Naive B cell (primary cell): ENCODE measurements around the gene ASPSCR1. TPM values are rescaled to one million over a fixed set of nuclear protein-coding genes. Genes with fewer than 3 reads are reported as not detected.
"Not testable (repeated sequence)": the region's sequence is repeated elsewhere in the genome, so short reads cannot be mapped to it uniquely, and the experiment has no call there.

Experiments
- ATAC-seq, 2 donors: fragments of 150-1000 bp; cut with Tn5 transposase; 2 replicates each; pipeline ENCODE4 v1.10.0; 2021; ENCODE audit warnings: low read depth in 2 of 2, mild to moderate bottlenecking in 2 of 2, moderate library complexity in 2 of 2
- DNase-seq: peaks from one replicate; pipeline ENCODE4 v3.0.0; 2022
- H3K27ac Mint-ChIP-seq, 6 donors: one replicate each; pipeline ENCODE4 v1.8.0; 2020 to 2022; ENCODE audit warnings: mild to moderate bottlenecking in 6 of 6, mixed read lengths in 6 of 6, moderate library complexity in 5 of 6, inconsistent platforms in 2 of 6
- H3K27me3 Mint-ChIP-seq, 3 donors: one replicate each; pipeline ENCODE4 v1.8.0; 2021 to 2022; ENCODE audit warnings: mixed read lengths in 3 of 3, mild to moderate bottlenecking in 1 of 3
- H3K36me3 Mint-ChIP-seq, 2 donors: one replicate each; pipeline ENCODE4 v1.8.0; 2020 to 2022; ENCODE audit warnings: mixed read lengths in 2 of 2, inconsistent platforms in 1 of 2, mild to moderate bottlenecking in 1 of 2
- H3K4me1 Mint-ChIP-seq, 3 donors: one replicate each; pipeline ENCODE4 v1.8.0; 2020 to 2022; ENCODE audit warnings: mixed read lengths in 3 of 3, inconsistent platforms in 1 of 3, mild to moderate bottlenecking in 1 of 3, moderate library complexity in 1 of 3
- H3K4me3 Mint-ChIP-seq, 8 donors: one replicate each; pipeline ENCODE4 v1.8.0; 2020 to 2022; ENCODE audit warnings: mild to moderate bottlenecking in 8 of 8, mixed read lengths in 8 of 8, moderate library complexity in 8 of 8, inconsistent platforms in 2 of 8
- H3K9me3 Mint-ChIP-seq, 7 donors: one replicate each; pipeline ENCODE4 v1.8.0; 2020 to 2022; ENCODE audit warnings: mixed read lengths in 7 of 7, mild to moderate bottlenecking in 5 of 7, inconsistent platforms in 2 of 7, moderate library complexity in 1 of 7
- polyA plus RNA-seq, 6 donors: library from polyadenylated mRNA; unstranded; fragments of 300-500 nt; fragmentation: Illumina TruSeq; gene quantifications; one replicate each; pipeline ENCODE4 v1.2.3, GENCODE V29; 2021; ENCODE audit warnings: low read depth in 6 of 6

ASPSCR1 gene
- polyA plus RNA-seq, 6 donors from 2014 or later: 20.2 to 31.0 (median 25.0) TPM

DNA sequence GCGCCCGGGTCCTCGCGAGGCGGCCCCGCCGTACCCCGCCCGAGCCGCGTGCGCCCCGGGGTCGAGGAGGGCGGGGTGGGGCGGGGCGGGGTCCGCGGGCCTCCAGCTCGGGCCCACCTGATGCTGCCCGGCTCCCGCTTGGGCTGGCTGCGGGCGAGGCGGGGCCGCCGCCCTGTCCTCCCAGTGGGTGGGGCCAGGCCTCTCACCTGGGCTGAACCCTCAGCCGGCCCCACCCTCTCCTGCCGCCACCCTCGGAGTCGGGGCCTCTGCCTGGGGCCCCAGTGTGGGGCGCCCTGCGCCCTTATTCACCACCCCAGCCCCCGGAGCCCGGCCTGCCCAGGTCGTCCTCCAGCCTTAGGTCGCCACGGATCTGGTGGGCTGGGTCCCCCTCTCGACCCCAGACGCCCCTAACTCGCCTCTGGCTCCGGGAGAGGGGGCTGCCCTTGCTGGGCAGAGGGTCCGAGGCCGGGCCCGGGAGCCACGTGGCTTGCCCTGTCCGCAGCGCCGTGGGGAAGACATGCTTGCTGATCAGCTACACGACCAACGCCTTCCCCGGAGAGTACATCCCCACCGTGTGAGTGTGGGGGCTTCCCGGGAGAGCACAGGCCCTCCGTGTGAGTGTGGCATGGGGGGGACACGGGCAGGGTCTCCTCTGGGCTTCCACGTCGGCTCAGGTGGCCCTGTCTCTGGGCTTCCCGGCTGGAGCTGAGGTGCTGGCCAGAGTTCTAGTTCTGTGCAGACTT is 54.6 kb downstream of the ASPSCR1 start:
- DNase-seq: no peak
- peaks cover 0 to 5% of the 10 kb centered on the region in 2 donors for H3K36me3 Mint-ChIP-seq
- peak; percentile 7 to 13 for ATAC-seq
- H3K27me3 Mint-ChIP-seq: peaks cover 0 to 25% (median 7%) of the 10 kb centered on the region in 3 donors
- peak overlapping the region in 7 of 8 donors; percentile 15 to 87 (median 64) for H3K4me3 Mint-ChIP-seq
- H3K4me1 Mint-ChIP-seq: peaks cover 10 to 18% (median 16%) of the 10 kb centered on the region in 3 donors
- H3K9me3 Mint-ChIP-seq: no peaks in the 10 kb centered on the region
- peak overlapping the region in 1 of 6 donors; percentile 47 for H3K27ac Mint-ChIP-seq

DNA sequence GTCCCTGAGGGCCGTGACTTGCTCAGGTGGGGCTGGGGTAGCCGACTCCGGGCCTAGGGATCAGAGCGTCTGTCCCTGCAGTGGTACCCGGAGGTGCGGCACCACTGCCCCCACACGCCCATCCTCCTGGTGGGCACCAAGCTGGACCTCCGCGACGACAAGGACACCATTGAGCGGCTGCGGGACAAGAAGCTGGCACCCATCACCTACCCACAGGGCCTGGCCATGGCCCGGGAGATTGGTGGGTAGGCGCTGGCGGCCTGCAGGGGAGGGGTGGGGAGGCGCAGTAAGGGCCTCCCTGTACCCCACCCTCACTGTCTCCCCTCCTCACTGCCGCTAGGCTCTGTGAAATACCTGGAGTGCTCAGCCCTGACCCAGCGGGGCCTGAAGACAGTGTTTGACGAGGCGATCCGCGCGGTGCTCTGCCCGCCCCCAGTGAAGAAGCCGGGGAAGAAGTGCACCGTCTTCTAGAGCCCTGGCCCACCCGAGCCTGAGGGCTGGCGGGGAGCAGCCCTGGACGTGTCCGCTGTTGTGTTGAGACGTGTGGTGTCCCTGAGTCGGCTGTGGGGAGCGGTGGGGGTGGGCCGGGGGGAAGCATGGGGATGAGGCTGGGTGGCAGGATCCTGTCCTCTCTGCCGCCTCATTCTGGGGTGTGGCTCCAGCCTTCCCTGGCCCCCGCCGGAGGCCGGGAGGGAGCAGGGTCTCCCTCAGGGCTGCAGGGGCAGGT is 56.1 kb downstream of the ASPSCR1 start:
- peak overlapping the region in 2 of 8 donors; percentile 36 to 39 for H3K4me3 Mint-ChIP-seq
- H3K9me3 Mint-ChIP-seq: no peaks in the 10 kb centered on the region
- peaks cover 0 to 18% (median 0%) of the 10 kb centered on the region in 3 donors for H3K27me3 Mint-ChIP-seq
- DNase-seq: no peak
- H3K27ac Mint-ChIP-seq: no peak overlapping the region
- no peak for ATAC-seq
- peaks cover 17 to 25% (median 23%) of the 10 kb centered on the region in 3 donors for H3K4me1 Mint-ChIP-seq
- peaks cover 0 to 5% of the 10 kb centered on the region in 2 donors for H3K36me3 Mint-ChIP-seq

DNA sequence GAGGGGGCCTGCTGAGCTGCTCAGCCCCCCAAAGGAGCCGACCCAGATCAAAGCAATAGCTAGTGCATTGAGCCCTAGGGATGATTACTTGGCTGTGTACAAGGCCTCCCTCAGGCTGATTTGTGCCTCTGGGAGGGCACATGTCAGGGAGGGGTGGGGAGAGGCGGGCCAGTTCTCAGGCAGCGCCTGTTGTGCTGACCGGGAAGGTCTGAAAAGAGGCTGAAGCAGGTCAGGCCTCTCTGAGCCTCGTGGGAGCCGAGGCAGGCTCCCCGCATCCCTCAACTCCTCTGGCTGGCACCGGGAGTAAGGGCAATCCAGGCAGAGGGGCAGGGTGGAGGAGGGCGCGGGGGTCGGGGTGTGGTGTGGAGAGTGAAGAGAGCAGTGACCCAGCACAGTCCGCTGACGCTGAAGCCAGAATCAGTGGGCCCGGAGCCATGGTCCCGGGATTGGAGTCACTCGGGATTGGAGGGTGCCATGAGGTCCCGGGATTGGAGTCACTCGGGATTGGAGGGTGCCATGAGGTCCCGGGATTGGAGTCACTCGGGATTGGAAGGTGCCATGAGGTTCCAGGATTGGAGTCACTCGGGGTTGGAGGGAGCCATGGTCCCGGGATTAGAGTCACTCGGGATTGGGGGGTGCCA is 57.1 kb downstream of the ASPSCR1 start:
- H3K27ac Mint-ChIP-seq: no peak overlapping the region
- peaks cover 23 to 30% (median 30%) of the 10 kb centered on the region in 3 donors for H3K4me1 Mint-ChIP-seq
- H3K4me3 Mint-ChIP-seq: peak overlapping the region in 5 of 8 donors; percentile 15 to 89 (median 67)
- H3K27me3 Mint-ChIP-seq: peaks cover 0 to 9% (median 0%) of the 10 kb centered on the region in 3 donors
- no peaks in the 10 kb centered on the region for H3K9me3 Mint-ChIP-seq
- DNase-seq (no peak), ATAC-seq (no peak)
- H3K36me3 Mint-ChIP-seq: peaks cover 0 to 5% of the 10 kb centered on the region in 2 donors

DNA sequence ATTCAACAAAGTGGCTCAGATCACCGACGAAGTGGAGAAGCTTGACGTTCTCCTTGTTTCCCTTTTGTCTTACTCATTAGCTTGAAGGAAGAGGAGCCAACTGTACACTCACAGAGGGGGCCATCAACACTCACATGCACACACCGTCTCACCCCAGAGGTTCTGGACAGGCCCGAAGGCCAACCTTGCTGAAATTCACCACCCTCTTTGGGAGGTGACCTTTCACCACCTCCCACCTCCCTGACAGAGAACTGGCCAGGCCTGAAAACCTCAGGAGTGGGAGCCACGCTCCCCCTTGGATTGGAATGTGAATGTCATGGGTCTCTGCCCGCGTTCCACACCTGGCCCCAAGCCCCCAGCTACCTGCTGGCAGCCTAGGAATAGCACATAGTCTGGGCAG is 58.1 kb downstream of the ASPSCR1 start:
- peaks cover 0 to 5% of the 10 kb centered on the region in 2 donors for H3K36me3 Mint-ChIP-seq
- H3K9me3 Mint-ChIP-seq: no peaks in the 10 kb centered on the region
- no peak for DNase-seq
- H3K27ac Mint-ChIP-seq: peak overlapping the region in 1 of 6 donors; percentile 37
- H3K4me3 Mint-ChIP-seq: peak overlapping the region; percentile 17 to 95 (median 74)
- no peak for ATAC-seq
- peaks cover 17 to 28% (median 27%) of the 10 kb centered on the region in 3 donors for H3K4me1 Mint-ChIP-seq
- H3K27me3 Mint-ChIP-seq: peaks cover 0 to 3% (median 0%) of the 10 kb centered on the region in 3 donors

DNA sequence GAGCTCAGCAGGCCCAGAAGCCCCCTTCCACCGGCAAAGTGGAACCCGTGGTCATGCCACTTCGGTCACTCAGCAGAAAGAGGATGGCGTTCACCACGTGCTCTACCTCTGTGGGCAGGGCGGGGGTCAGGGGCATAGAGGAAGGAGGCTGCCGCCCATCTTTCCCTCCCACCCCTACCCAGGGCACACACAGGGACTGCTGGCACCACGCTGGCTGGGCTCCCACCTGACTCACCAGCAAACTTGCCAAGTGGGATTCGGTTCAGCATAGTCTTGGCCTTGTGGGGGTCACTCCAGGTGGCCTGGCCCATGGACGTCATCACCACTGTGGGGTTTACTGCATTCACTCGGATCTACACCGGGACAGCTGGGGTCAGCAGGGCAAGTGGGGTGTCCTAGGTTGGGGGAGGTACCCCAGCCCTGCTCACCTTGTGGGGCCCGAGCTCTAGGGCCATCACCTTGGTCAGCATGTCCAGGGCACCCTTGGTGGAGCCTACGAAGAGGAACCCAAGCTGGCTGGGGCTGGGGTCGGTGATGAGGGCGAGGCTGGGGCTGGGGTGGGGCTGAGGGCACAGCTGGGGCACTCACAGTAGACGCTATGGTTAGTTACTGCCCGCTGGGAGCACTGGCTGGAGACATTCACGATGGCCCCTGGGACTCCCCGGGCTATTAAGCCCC is 58.7 kb downstream of the ASPSCR1 start:
- H3K27me3 Mint-ChIP-seq: no peaks in the 10 kb centered on the region
- ATAC-seq: no peak

DNA sequence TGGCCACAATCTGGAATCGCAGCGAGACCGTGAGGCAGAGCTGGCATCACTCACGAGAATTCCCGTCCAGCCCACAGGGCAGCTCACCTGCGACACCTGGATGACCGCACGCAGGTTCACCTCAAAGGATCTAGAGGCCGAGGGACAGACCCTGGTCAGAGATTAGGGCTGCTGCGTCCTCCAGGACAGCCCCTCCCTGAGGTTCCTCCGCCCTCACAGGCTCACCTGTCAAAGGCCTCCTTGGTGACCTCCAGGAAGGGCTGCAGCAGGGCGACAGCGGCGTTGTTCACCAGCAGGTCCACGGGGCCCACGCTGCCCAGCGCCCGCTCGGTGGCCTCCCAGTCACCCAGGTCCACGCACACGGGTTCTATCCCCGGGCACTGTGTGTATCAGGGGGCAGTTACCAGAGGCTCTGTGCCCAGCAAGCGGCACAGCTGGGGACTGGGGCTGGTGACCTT is 59.2 kb downstream of the ASPSCR1 start:
- no peak for ATAC-seq
- Mint-ChIP-seq H3K9me3 (no peaks in the 10 kb centered on the region), H3K27ac (peak overlapping the region in 1 of 6 donors; percentile 93), H3K27me3 (no peaks in the 10 kb centered on the region), H3K36me3 (peaks cover 0 to 5% of the 10 kb centered on the region in 2 donors), H3K4me1 (peaks cover 14 to 27% (median 26%) of the 10 kb centered on the region in 3 donors), H3K4me3 (peak overlapping the region; percentile 71 to 96 (median 88))
- DNase-seq: no peak

More for the DNA sequence above, 58.7 kb downstream of the ASPSCR1 start:
- peak overlapping the region in 1 of 6 donors; percentile 22 for H3K27ac Mint-ChIP-seq
- peaks cover 14 to 27% (median 26%) of the 10 kb centered on the region in 3 donors for H3K4me1 Mint-ChIP-seq
- H3K4me3 Mint-ChIP-seq: peak overlapping the region; percentile 74 to 96 (median 88)
- DNase-seq: no peak
- peaks cover 0 to 5% of the 10 kb centered on the region in 2 donors for H3K36me3 Mint-ChIP-seq
- H3K9me3 Mint-ChIP-seq: no peaks in the 10 kb centered on the region

DNA sequence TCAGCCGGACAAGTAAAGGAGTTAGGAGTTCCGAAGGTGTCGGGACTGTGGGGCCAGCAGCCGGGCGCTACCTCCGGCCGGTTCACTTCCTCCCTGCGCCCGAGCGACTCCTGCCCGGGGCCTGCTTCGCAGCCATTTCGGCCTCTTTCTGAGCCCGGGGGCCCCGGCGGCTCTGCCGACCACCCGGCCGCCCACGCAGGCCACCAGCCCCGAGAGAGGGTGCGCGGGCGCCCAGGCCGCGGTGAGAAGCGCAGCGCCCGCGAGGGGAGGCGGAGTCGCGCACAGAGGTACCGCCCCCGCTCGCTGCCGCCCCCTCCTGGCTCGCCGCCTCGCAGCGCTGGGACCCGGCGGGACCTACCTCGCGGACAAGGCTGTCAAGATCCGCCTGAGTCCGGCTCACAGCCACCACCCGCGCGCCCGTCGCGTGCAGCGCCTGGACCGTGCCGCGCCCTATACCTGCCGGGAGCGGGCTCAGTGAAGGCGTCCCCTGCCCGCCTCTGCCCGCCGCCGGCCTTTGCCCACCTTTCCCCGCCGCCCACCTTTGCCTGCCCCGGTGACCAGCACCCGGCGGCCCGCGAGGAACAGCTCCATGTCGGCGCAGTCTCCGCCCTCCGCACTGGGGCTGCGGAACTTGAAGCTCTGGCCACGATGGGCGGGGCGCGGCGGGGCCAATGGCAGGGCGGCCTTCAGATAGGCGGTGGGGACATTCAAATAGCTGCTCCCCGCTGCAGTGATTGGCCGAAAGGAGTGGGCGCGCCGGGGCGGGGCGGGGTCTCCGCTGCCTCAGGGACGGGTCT is 59.9 kb downstream of the ASPSCR1 start, which contains the start of gene DCXR:
Gene DCXR, minus strand, starts transcription at position 606 of the 797 bp plus-strand sequence. Its CDS starts 15 bp downstream, at position 591.
- no peaks in the 10 kb centered on the region for H3K27me3 Mint-ChIP-seq
- peaks cover 0 to 5% of the 10 kb centered on the region in 2 donors for H3K36me3 Mint-ChIP-seq
- peaks cover 14 to 27% (median 26%) of the 10 kb centered on the region in 3 donors for H3K4me1 Mint-ChIP-seq
- H3K9me3 Mint-ChIP-seq: no peaks in the 10 kb centered on the region
- DNase-seq (peak; percentile 98), ATAC-seq (peak; percentile 89 to 91)
- H3K27ac Mint-ChIP-seq: peak within 1 kb of the TSS; percentile 93 to 97 (median 94)
- H3K4me3 Mint-ChIP-seq: peak within 1 kb of the TSS; percentile 74 to 96 (median 91)

DNA sequence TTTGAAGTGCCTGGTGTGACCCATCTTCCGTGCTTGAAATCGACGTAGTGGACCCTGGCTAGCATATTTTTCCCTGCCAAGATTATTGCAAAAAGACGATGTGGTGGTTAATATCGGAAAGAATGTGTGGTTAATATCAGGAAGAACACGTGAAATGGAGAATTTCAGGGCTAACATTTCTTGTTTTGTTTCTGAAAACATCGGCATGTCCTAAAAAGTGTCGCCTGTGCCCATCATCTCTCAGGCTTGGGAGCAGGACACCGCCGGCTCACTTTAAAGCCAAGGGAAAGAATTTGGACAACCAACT is 60.4 kb downstream of the ASPSCR1 start:
- Mint-ChIP-seq H3K36me3 (peaks cover 0 to 5% of the 10 kb centered on the region in 2 donors), H3K4me1 (peaks cover 14 to 27% (median 26%) of the 10 kb centered on the region in 3 donors), H3K9me3 (no peaks in the 10 kb centered on the region), H3K4me3 (peak overlapping the region; percentile 74 to 96 (median 91)), H3K27ac (peak overlapping the region; percentile 93 to 97 (median 94)), H3K27me3 (no peaks in the 10 kb centered on the region)
- ATAC-seq (no peak), DNase-seq (no peak)

DNA sequence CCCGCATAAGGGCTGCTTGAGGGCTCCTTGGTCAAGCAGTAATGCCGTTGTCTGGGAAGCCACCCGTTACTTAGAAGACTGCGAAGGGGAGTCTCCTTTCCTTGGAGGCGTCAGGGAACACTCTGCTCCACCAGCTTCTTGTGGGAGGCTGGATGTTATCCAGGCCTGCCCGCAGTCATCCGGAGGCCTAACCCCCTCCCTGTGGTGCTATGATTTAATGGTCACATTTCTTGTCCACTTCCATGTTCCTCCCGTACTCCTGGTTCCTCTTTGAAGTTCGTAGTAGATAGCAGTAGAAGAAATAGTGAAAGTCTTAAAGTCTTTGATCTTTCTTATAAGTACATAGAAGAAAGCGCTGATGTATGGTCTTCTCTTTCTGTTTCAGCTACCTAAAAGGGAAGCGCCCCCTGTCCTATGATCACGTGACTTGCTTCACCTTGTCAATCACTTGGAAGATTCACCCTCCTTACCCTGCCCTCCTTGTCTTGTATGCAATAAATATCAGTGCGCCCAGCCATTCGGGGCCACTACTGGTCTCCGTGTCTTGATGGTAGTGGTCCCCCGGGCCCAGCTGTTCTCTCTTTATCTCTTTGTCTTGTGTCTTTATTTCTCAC is 61.5 kb downstream of the ASPSCR1 start:
- not testable (repeated sequence) for H3K27me3 Mint-ChIP-seq, H3K36me3 Mint-ChIP-seq, H3K9me3 Mint-ChIP-seq, DNase-seq, ATAC-seq
- Mint-ChIP-seq H3K4me1 (peaks cover 14 to 27% (median 26%) of the 10 kb centered on the region in 3 donors), H3K27ac (peak overlapping the region in 2 of 6 donors; percentile 18 to 44), H3K4me3 (peak overlapping the region in 7 of 8 donors; percentile 4 to 72 (median 59))

DNA sequence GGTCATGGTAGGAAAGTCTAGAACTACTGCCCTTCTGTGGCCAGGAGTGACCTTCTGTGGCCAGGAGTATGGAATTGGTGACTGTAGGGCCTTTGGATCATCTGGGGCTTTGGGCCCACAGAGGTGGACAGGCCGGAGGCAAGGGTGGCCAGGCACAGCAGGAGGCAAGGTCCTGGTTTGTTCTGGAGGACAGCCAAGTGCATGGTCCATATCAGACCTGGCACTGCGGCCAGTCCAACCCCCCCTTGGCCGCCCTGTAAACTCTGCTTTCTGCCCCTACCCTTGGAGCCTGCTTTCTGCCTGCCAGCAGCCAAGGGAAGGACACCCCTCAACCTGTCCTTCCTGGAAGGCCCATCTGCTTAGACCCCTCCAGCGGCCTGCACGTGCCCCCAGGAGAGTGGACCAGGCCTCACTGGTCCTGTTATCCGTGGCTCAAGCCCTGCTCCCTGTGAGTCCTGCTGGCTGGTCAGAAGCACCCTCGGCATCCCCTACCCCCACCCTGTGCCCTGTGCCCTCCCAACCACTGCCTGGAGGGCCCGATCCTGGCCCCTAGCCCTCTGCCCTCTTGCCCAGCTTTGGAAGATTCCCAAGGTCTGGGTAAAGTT is 62.4 kb downstream of the ASPSCR1 start:
- peaks cover 0 to 5% of the 10 kb centered on the region in 2 donors for H3K36me3 Mint-ChIP-seq
- no peaks in the 10 kb centered on the region for H3K27me3 Mint-ChIP-seq
- no peak overlapping the region for H3K27ac Mint-ChIP-seq
- no peak overlapping the region for H3K4me3 Mint-ChIP-seq
- ATAC-seq (no peak), DNase-seq (no peak)
- H3K4me1 Mint-ChIP-seq: peaks cover 14 to 27% (median 26%) of the 10 kb centered on the region in 3 donors
- no peaks in the 10 kb centered on the region for H3K9me3 Mint-ChIP-seq

DNA sequence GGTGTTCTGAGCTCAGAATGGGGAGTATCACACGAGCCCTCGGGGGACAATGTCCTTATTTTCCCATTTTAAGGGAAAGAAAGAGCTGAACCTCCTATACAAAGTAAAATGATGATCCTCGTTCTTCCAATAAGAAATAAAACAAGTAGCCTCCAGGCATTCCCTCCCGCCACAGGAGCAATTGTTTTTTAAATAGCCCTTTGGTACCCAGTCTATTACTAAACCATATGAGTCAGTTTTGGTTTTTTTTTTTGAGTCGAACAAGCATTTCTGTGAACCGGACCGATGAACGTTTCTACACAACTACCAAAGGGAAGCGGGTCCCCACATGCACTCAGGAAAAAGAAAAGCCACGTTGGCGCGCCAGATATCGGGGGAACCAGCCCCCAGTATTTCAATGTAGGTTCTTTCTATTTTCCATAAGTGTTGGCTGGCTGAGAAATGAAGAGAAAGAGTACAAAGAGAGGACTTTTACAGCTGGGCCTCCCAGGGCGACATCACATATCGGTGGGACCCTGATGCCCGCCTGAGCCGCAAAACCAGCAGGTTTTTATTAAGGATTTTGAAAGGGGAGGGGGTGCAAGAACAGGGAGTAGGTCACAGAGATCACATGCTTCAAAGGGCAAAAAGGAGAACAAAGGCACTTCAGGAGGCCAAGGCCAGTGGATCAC is 63.9 kb downstream of the ASPSCR1 start:
- H3K27ac Mint-ChIP-seq: peak overlapping the region in 1 of 6 donors; percentile 89
- no peak for DNase-seq

More for the DNA sequence above, 63.9 kb downstream of the ASPSCR1 start:
- ATAC-seq: no peak
- peaks cover 13 to 15% (median 14%) of the 10 kb centered on the region in 3 donors for H3K4me1 Mint-ChIP-seq
- H3K9me3 Mint-ChIP-seq: no peaks in the 10 kb centered on the region
- H3K27me3 Mint-ChIP-seq: no peaks in the 10 kb centered on the region
- H3K4me3 Mint-ChIP-seq: peak overlapping the region in 1 of 8 donors; percentile 15
- H3K36me3 Mint-ChIP-seq: no peaks in the 10 kb centered on the region
